ENCODE data around the gene ACADL. TPM values are rescaled to one million over a fixed set of nuclear protein-coding genes. Genes with fewer than 3 reads are reported as not detected.

ACADL gene
- total RNA-seq, 1 experiment from 2014 or later: not detected

- Histone ChIP-seq H3K9me3 (ENCODE audit: control insufficient read depth in 1 of 2, insufficient read depth in 1 of 2, low read depth in 1 of 2, low read length in 2 of 2) (no peaks in the 10 kb centered on the region), H2AFZ (ENCODE audit: low read depth, low read length, poor library complexity, severe bottlenecking) (no peak overlapping the region), H3K4me3 (replicated peaks in 1 of 2; ENCODE audit: low read depth in 1 of 2, low read length in 2 of 2) (no peak overlapping the region), H3K27ac (ENCODE audit: low read depth, low read length) (no peak overlapping the region), H3K4me2 (ENCODE audit: low read length) (no peak overlapping the region), H3K9me2 (ENCODE audit: insufficient read depth) (no peaks in the 10 kb centered on the region), H4K20me1 (ENCODE audit: insufficient read depth) (no peaks in the 10 kb centered on the region), H3K4me1 (ENCODE audit: control insufficient read depth in 1 of 2, insufficient read depth in 2 of 2, low read length in 2 of 2) (no peaks in the 10 kb centered on the region), H3K27me3 (ENCODE audit: insufficient read depth, low read length) (no peaks in the 10 kb centered on the region), H3K9ac (ENCODE audit: low read length) (no peak overlapping the region), H3K79me2 (ENCODE audit: insufficient read depth, low read length) (no peaks in the 10 kb centered on the region), H3K36me3 (ENCODE audit: control insufficient read depth in 1 of 2, insufficient read depth in 2 of 2, low read length in 2 of 2) (no peaks in the 10 kb centered on the region)
- intact Hi-C loops (cut with micrococcal nuclease): no loop called here
- ChIA-PET RAD21 (ENCODE audit: low non-redundant PET in 1 of 2, low total read pairs in 2 of 2, uncharacterized antibody in 2 of 2, unreplicated experiment in 2 of 2) (no interaction called here), CTCF (no interaction called here), POLR2A (no interaction called here)
- no TSS peak for BruUV-seq (replicated peaks)
- no peak for DNase-seq (ENCODE audit: low read depth, low spot score)
- ATAC-seq: no peak
- TF ChIP-seq SP1 (IDR thresholded peaks at IDR 0.05; ENCODE audit: low read depth) (no peak), ZFX (IDR thresholded peaks at IDR 0.05) (no peak), REST (IDR thresholded peaks at IDR 0.05; ENCODE audit: low read depth) (no peak), JUND (IDR thresholded peaks at IDR 0.05) (no peak), POLR2A (IDR thresholded peaks at IDR 0.05; ENCODE audit: borderline replicate concordance, extremely low read depth, insufficient read depth, insufficient read length) (no peak), FOSL1 (IDR thresholded peaks at IDR 0.05; ENCODE audit: low read depth) (no peak), MAX (IDR thresholded peaks at IDR 0.05) (no peak), EGR1 (IDR thresholded peaks at IDR 0.05; ENCODE audit: low read depth) (no peak)
Measured at GRCh38 chr2:210227290-210228088, 2.2 kb upstream of the ACADL start.

Measured in HCT116 (cell line).